GM18867 (cell line): ENCODE measurements around the gene NDUFV1.
"Not testable (repeated sequence)": the region's sequence is repeated elsewhere in the genome, so short reads cannot be mapped to it uniquely, and the experiment has no call there.

Source experiments
- ATAC-seq: cut with Tn5 transposase; IDR thresholded peaks from one replicate; pipeline ENCODE4 v1.9.1; 2021; ENCODE audit warnings: mild to moderate bottlenecking, moderate library complexity; ENCODE audit not compliant: unreplicated experiment

NDUFV1 gene

GRCh38 chr11:67606492-67607295, at the start of gene NDUFV1:
Gene NDUFV1, plus strand, starts transcription at chr11:67606936. Its CDS starts 69 bp downstream, at chr11:67607005.
- ATAC-seq = peak; percentile 93

- no peak for ATAC-seq
These were observed 48.5 kb upstream of the NDUFV1 start for GRCh38 chr11:67558084-67558772.

- peak; percentile 71 for ATAC-seq
These were observed 44.6 kb upstream of the NDUFV1 start for GRCh38 chr11:67561971-67562619.

- no peak for ATAC-seq
These were observed 43.6 kb upstream of the NDUFV1 start for GRCh38 chr11:67562963-67563704.

GRCh38 chr11:67563705-67564114, 43.0 kb upstream of the NDUFV1 start:
- not testable (repeated sequence) for ATAC-seq

- ATAC-seq = no peak
These were observed 42.5 kb upstream of the NDUFV1 start for GRCh38 chr11:67564230-67564629.

DNA sequence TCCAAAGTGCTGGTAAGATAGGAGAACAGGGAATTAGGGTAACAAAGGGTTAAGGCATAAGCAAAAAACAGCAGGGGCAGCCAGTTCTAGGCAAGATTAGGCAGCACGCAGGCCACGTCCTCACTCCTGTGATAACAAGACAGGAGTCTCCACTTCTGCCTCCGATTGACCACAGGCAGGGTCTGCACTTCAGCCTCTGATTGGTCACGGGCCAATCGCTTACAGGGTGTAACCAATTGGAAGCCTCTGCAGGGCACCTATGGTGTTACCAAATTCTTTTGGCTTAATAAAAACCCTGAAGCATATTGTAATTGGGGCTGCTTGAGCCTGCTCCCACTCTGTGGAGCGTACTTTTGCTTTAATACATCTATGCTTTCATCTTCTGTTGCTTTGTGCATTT, 35.3 kb upstream of the NDUFV1 start:
- no peak for ATAC-seq

DNA sequence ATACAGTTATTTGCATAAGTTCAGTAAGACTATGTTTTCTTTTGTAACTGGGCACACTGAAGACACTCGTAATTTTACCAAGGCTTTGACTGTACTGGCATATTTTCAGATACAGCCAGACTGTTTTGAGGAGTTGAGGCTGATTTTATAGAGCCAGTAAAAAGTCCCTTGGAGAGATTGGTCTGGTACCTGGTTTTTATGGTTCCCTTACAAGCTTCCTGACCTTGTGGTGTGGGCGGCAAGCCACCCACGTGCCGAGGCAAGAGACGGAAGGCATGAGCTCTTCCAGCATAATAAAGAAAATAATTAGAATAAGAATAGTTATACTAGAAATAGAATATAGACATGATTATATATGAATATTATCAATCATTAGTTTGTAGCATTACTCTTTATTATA, 34.4 kb upstream of the NDUFV1 start:
- ATAC-seq = no peak

DNA sequence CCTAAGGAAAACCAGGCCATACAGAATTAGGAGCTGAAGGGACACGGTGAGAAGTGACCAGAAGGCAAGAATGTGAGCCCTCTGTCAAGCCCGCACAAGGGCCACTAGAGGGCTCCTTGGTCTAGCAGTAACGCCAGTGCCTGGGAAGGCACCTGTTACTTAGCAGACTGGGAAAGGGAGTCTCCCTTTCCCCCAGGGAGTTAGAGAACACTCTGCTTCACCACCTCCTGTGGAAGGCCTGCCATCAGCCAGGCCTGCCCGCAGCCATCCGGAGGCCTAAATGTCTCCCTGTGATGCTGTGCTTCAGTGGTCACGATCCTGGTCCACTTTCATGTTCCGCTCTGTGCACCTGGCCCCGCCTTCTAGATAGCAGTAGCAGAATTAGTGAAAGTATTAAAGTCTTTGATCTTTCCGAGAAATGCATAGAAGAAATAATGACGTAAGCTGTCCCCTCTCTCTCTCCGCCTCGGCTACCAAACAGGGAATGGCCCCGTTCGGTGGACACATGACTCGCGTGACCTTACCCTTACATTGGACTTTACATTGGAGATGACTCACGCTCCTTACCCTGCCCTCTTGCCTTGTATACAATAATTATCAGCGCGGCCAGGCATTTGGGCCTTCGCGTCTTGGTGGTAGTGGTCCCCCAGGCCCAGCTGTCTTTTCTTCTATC, 33.9 kb upstream of the NDUFV1 start:
- no peak for ATAC-seq

GRCh38 chr11:67574938-67575337, 31.8 kb upstream of the NDUFV1 start:
- ATAC-seq = no peak

GRCh38 chr11:67576735-67577475, 29.8 kb upstream of the NDUFV1 start:
- ATAC-seq = no peak

DNA sequence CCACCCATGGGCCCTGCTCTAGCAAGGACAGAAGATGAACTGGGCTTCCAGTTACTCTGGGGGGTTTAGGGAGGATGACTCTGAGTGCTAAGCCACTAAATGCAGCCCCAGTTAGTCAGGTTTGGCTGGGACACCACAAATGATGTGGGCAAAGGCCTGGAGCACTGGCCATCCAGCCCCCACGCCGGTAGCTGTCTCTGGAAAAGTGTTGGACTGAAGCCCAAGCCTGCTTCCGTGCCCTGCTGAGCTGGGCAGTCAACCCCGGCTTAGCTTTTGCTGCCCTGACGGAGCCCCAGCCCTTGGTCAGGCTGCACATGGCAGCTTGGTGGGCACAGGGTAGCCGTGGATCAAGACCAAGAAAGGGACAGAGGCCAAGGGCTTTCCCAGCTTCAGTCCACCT, 28.8 kb upstream of the NDUFV1 start:
- ATAC-seq = no peak

GRCh38 chr11:67581469-67581868, 25.3 kb upstream of the NDUFV1 start:
- ATAC-seq = no peak

DNA sequence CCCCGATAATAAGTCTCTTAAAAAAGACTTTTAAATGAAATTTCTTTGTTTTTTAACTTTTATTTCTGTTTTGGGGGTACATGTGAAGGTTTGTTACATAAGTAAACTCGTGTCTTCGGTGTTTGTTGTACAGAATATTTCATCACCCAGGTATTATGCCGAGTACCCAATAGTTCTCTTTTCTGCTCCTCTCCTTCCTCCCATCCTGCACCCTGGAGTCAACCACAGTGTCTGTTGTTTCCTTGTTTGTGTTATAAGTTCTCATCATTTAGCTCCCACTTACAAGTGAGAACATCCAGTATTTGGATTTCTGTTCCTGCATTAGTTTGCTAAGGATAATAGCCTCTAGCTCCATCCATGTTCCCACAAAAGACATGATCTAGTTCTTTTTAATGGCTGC, 24.7 kb upstream of the NDUFV1 start:
- no peak for ATAC-seq

DNA sequence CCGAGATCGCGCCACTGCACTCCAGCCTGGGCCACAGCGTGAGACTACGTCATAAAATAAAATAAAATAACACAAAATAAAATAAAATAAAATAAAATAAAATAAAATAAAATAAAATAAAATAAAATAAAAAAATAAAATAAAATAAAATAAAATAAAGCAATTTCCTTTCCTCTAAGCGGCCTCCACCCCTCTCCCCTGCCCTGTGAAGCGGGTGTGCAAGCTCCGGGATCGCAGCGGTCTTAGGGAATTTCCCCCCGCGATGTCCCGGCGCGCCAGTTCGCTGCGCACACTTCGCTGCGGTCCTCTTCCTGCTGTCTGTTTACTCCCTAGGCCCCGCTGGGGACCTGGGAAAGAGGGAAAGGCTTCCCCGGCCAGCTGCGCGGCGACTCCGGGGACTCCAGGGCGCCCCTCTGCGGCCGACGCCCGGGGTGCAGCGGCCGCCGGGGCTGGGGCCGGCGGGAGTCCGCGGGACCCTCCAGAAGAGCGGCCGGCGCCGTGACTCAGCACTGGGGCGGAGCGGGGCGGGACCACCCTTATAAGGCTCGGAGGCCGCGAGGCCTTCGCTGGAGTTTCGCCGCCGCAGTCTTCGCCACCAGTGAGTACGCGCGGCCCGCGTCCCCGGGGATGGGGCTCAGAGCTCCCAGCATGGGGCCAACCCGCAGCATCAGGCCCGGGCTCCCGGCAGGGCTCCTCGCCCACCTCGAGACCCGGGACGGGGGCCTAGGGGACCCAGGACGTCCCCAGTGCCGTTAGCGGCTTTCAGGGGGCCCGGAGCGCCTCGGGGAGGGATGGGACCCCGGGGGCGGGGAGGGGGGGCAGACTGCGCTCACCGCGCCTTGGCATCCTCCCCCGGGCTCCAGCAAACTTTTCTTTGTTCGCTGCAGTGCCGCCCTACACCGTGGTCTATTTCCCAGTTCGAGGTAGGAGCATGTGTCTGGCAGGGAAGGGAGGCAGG, 23.2 kb upstream of the NDUFV1 start, which contains the start of gene GSTP1:
GSTP1 (plus strand) TSS at position 566 of the 958 bp plus-strand sequence; CDS start at position 598, 32 bp downstream.
- peak; percentile 63 for ATAC-seq

GRCh38 chr11:67584205-67584880, 22.4 kb upstream of the NDUFV1 start:
- no peak for ATAC-seq

DNA sequence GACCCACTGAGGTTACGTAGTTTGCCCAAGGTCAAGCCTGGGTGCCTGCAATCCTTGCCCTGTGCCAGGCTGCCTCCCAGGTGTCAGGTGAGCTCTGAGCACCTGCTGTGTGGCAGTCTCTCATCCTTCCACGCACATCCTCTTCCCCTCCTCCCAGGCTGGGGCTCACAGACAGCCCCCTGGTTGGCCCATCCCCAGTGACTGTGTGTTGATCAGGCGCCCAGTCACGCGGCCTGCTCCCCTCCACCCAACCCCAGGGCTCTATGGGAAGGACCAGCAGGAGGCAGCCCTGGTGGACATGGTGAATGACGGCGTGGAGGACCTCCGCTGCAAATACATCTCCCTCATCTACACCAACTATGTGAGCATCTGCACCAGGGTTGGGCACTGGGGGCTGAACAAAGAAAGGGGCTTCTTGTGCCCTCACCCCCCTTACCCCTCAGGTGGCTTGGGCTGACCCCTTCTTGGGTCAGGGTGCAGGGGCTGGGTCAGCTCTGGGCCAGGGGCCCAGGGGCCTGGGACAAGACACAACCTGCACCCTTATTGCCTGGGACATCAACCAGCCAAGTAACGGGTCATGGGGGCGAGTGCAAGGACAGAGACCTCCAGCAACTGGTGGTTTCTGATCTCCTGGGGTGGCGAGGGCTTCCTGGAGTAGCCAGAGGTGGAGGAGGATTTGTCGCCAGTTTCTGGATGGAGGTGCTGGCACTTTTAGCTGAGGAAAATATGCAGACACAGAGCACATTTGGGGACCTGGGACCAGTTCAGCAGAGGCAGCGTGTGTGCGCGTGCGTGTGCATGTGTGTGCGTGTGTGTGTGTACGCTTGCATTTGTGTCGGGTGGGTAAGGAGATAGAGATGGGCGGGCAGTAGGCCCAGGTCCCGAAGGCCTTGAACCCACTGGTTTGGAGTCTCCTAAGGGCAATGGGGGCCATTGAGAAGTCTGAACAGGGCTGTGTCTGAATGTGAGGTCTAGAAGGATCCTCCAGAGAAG, 21.6 kb upstream of the NDUFV1 start:
- ATAC-seq = no peak
